ENCODE measurements around the gene KLRF2.

KLRF2 gene

GRCh38 chr12:9895215-9895971, 14.1 kb downstream of the KLRF2 start:
- DNase-seq = no peak

- DNase-seq = no peak
Observed at GRCh38 chr12:9897535-9897934, 16.2 kb downstream of the KLRF2 start.

- no peak for DNase-seq
Observed at GRCh38 chr12:9899209-9899608, 17.9 kb downstream of the KLRF2 start.

GRCh38 chr12:9900930-9901329, 19.6 kb downstream of the KLRF2 start:
- DNase-seq = no peak

- DNase-seq = no peak
Observed at GRCh38 chr12:9902539-9903228, 21.4 kb downstream of the KLRF2 start.

- peak; percentile 24 for DNase-seq
Observed at GRCh38 chr12:9906873-9907272, 25.6 kb downstream of the KLRF2 start.

GRCh38 chr12:9907769-9908168, 26.5 kb downstream of the KLRF2 start:
- no peak for DNase-seq

- no peak for DNase-seq
Observed at GRCh38 chr12:9908350-9908749, 27.1 kb downstream of the KLRF2 start.

- DNase-seq = no peak
Observed at GRCh38 chr12:9909724-9910123, 28.4 kb downstream of the KLRF2 start.

GRCh38 chr12:9910716-9911421, 29.6 kb downstream of the KLRF2 start:
- DNase-seq = no peak

GRCh38 chr12:9911708-9912107, 30.4 kb downstream of the KLRF2 start:
- DNase-seq = no peak

GRCh38 chr12:9919443-9919842, 38.2 kb downstream of the KLRF2 start:
- no peak for DNase-seq

- no peak for DNase-seq
Observed at GRCh38 chr12:9920451-9920850, 39.2 kb downstream of the KLRF2 start.

GRCh38 chr12:9922429-9922828, 41.1 kb downstream of the KLRF2 start:
- no peak for DNase-seq

- peak; percentile 11 for DNase-seq
Observed at GRCh38 chr12:9925705-9926393, 44.6 kb downstream of the KLRF2 start.

- DNase-seq = no peak
Observed at GRCh38 chr12:9926876-9927275, 45.6 kb downstream of the KLRF2 start.

- no peak for DNase-seq
Observed at GRCh38 chr12:9928607-9929006, 47.3 kb downstream of the KLRF2 start.

GRCh38 chr12:9931245-9931644, 50.0 kb downstream of the KLRF2 start:
- DNase-seq = no peak

GRCh38 chr12:9932270-9932669, 51.0 kb downstream of the KLRF2 start, which contains the start of gene CLEC2A:
Gene CLEC2A (minus strand): TSS chr12:9932370. CDS start chr12:9932329, 41 bp downstream.
- DNase-seq = no peak

GRCh38 chr12:9933958-9934357, 52.7 kb downstream of the KLRF2 start:
- DNase-seq = no peak

- no peak for DNase-seq
Observed at GRCh38 chr12:9935026-9935425, 53.7 kb downstream of the KLRF2 start.

- DNase-seq = no peak
Observed at GRCh38 chr12:9936591-9936990, 55.3 kb downstream of the KLRF2 start.

GRCh38 chr12:9940375-9940774, 59.1 kb downstream of the KLRF2 start:
- DNase-seq = no peak

Measured in stimulated activated CD4-positive, alpha-beta T cell treated with anti-CD3 and anti-CD28 coated beads, Interleukin-4, amount 100 ng/mL, for 24 hours (primary cell).